GM18517 (cell line): ENCODE data around the gene TEK.
"Not testable (repeated sequence)": the region's sequence is repeated elsewhere in the genome, so short reads cannot be mapped to it uniquely, and the experiment has no call there.

Experiments used
- ATAC-seq: cut with Tn5 transposase; IDR thresholded peaks from one replicate; pipeline ENCODE4 v1.9.1; 2021; ENCODE audit warnings: mild to moderate bottlenecking, moderate library complexity; ENCODE audit not compliant: unreplicated experiment

Gene TEK

DNA sequence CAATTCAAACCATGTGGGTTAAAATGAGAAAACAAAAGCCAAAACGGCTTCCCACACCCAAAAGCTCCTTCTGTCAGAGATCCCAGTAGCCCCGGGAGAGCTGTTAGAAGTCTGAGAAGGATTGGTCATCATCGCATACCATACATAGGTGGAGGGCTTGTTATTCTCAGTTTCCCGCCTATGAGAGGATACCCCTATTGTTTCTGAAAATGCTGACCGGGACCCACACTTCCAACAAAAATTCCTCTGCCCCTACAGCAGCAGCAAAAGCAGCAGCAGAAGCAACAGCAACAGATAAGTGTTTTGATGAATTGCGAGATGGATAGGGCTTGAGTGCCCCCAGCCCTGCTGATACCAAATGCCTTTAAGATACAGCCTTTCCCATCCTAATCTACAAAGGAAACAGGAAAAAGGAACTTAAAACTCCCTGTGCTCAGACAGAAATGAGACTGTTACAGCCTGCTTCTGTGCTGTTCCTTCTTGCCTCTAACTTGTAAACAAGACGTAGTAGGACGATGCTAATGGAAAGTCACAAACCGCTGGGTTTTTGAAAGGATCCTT lies at the start of gene TEK:
TSS of gene TEK (plus strand) at position 245 of the 561 bp plus-strand sequence. CDS start 366 bp downstream, outside the sequence.
- ATAC-seq = no peak

DNA sequence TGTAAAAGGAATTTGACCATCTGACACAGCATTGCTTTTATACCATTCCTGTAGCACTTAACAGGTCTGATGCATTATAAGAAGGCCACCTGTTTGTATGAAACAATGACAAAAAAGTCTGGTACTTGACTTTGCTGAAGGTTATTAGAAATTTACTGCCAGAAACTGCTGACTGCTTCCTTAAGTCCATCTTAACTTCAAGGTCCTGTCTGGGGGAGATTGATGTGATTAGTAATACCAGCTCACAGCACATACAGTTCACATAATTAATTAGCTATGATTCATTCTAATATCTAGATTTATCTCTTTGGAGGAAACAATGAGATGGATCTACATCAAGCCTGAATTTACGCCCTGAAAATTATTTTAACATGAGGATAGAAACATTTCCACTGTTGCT lies 49.6 kb upstream of the TEK start:
- no peak for ATAC-seq

DNA sequence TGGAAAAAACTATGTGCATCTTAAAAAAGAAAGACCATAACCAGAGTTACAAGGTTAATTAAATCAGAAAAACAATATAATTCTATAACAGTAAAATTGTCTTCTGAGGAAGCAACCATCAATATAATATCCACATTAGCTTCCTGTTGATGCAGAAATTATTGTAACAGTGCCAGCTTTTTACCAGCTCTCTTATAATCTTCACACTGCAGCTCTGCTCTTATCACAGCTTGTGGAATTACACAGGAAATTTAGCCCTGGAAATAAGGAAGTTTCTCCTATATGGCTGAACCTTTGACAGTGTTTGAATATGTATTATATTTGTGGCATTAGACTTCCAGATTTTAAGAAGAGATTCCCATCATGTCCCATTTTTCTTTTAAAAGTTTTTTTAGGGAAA lies 49.1 kb upstream of the TEK start:
- ATAC-seq = no peak

DNA sequence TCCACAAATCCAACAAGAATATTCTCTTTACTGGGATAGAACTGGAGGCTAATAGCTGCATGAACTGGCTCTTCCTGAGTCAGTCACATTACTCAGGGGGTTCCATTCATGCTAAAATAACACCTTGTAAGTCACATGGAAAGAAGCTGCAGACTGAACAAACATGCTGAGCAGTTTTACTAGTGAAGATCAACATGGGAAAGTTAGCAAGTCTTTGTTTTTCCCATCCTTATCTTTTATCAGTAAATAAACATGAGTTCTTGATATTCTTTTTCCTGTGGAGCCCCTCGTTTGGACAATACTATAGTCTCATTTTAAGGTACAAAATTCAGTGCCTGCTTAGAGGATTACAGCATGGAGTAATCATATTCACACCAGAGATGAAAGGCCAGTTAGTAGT lies 43.7 kb upstream of the TEK start:
- no peak for ATAC-seq

DNA sequence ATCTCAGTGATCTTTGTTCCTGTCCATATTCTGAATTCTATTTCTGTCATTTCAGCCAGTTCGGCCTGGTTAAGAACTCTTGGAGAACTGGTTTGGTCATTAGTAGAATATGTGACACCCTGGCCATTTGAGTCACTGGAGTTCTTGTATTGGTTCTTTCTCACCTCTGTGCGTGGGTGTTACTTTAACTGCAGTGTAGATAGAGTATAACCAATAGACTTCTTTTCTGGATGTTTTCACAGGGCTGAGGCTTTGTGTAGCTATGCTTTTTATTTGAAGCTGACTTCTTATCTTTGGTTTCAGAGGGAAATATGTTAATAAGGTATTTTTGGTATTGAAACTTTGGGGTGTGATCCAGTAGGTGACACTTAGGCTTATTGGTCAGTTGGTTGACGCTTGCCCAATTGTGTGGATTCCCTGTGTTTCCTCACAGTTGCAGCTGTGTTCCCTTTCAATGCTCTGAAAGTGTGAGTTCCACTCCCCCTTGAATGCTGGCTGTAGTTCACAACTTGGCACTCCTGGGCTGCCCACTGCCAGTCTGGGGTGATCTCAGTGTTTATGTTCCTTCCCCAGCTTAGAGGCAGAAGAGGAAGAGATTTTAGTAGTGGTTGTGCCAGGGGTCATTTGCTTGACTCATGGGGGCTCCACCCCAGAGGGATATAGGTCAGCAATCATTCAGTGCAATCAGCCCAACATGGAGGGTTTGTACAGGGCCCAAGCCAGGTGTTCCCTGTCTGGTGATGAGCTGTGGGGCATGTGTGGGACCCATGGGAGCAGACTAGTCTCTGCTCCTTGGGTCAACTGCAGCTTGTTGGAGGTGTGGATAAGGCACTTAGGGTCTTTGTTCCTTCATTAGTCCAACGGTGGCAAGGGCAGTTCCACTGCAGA lies 34.9 kb upstream of the TEK start:
- no peak for ATAC-seq

DNA sequence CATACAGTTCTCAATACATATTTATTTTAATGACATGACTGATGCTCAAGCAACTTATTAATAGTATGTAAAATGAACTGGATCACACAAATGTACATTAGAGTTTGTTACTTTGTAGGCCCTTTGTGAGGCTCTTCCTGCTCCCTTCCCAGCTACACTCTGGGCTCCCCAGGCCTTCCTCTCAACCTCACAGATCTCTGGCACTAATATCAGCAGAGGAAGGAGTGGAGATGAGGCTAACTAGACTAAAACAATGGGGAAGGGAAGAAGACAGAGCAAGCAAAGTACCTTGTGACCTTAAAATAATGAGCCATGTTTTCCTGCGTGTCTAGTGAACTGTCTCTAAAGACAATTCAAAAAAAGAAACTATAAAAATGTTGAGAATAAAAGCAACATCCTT lies 30.3 kb upstream of the TEK start:
- no peak for ATAC-seq

DNA sequence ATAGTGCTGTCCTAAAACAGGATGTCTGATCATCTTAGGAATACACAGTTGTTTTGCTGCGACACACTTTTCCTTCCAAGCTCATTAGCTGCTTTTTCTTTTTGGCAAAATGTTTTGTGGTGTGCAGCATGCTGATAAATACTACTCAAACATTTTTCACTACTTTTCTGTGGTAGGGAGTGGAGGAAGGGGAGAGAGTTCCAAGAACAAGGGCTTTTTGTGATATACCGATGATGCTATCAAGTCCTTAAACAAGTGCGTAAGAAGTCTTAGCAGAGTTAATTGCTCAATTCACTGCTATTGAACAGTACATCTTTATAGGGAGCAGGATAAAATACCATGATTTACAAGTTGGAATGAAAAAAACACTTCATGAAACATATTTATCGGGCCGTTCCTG lies 23.6 kb upstream of the TEK start:
- ATAC-seq = no peak

DNA sequence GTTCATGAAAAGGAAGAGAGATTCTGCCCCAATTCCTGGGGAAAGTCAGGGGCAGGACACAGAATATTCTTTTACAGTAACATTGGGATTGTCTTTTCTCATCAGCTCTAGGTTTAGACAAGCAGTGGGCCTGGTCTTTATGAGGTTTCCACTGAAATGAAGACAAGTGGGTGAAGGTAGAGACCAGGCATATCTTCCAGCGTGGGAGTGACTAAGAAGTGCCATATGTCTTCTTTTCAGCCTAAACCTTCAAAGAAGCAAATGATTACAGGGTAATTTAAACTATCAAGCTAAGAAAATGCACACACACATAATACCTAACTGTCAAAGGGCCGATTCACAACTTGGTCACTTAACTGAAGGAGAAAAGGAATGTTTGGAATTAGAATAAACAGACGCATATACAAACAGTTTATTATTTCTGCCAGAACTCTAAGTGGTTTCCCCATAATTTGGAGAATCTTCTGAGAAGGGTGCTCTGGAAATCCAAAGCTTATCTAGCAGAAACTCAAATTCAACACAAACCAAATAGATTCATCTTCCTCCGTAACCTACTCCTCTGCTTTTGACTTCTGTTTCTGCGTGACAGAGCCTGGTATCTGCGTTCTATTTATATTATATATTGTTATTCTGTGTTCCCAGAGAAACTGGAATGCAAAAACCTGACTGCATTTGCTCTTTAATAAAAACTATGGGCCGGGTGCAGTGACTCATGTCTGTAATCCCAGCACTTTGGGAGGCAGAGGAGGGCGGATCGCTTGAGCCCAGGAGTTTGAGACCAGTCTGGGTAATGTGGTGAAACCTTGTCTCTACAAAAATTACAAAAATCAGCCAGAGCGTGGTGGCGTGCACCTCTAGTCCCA lies 22.0 kb upstream of the TEK start:
- ATAC-seq = no peak

DNA sequence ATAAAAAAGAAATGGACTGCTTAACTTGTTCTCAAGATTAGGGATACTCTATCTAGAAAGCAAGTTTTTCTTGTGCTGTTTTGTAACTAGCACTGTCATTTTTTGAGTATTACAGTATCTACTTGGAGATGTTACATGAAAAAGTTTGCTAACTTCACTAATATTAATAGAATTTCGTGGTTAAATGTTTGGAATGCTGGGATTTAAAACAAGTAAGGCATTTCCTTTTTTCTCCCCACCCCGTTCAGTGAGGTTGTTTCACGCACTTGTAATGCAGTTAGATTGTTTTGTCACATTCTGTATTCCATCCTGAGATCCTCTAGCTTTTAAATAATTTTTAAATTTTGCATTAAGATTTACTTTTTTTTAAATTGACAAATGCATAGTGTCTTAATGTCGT lies 20.0 kb upstream of the TEK start:
- no peak for ATAC-seq

DNA sequence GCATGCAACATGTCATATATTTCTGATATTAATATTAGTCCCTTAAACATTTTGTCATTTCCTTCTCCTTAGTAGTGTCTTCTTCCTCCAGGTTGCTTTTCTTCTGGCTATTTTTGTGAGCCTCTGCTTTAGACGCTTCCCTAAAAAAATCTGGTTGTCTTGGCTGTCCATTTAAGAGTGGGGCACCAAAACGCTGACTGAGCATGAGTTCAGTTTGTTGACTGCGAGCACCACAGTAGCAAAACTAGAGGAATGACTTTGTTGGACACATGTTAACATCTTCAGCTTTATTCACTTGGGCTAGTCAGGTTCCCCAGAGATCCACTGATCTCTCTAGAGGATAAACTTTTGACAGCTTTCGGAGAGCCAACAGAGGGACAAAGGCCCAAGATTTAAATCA lies 19.3 kb upstream of the TEK start:
- ATAC-seq = no peak

DNA sequence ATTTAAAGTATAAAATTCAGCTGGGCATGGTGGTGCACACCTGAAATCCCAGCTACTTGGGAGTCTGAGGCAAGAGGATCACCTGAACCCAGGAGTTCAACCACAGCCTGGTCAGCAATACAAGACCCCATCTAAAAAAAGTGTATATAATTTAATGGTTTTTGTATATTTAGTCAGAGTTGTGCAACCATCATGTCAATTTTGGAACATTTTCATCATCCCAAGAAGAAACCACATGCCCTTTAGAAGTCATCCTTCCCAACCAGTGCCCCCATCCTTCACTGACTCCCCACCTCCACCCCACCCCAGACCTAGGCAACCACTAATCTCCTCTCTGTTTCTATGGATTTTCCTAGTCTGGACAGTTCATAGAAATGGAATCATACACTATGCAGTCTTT lies 18.8 kb upstream of the TEK start:
- ATAC-seq = no peak

DNA sequence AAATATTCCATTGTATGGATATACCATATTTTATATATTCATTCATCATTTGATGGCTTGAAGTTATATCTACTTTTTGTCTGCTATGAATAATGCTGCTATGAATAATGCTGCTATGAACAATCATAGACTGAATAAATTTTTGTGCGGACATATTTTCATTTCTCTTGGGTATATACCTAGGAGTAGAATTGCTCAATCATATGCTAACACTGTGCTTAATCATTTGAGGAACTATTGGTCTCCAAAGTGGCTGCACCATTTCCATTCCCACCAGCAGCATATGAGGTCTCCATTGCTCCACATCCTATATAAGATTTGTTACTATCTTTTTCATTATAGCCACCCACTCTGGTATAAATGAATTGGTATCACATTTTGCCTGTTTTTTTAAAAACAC lies 18.3 kb upstream of the TEK start:
- ATAC-seq = no peak

DNA sequence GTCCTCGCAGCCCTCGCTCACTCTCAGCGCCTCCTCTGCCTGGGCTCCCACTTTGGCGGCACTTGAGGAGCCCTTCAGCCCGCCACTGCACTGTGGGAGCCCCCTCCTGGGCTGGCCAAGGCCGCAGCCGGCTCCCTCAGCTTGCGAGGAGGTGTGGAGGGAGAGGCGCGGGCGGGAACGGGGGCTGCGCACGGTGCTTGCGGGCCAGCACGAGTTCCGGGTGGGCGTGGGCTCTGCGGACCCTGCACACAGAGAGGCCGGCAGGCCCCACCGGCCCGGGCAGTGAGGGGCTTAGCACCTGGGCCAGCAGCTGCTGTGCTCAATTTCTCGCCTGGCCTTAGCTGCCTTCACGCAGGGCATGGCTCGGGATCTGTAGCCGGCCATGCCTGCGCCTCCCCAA lies 16.5 kb upstream of the TEK start:
- ATAC-seq = not testable (repeated sequence)

DNA sequence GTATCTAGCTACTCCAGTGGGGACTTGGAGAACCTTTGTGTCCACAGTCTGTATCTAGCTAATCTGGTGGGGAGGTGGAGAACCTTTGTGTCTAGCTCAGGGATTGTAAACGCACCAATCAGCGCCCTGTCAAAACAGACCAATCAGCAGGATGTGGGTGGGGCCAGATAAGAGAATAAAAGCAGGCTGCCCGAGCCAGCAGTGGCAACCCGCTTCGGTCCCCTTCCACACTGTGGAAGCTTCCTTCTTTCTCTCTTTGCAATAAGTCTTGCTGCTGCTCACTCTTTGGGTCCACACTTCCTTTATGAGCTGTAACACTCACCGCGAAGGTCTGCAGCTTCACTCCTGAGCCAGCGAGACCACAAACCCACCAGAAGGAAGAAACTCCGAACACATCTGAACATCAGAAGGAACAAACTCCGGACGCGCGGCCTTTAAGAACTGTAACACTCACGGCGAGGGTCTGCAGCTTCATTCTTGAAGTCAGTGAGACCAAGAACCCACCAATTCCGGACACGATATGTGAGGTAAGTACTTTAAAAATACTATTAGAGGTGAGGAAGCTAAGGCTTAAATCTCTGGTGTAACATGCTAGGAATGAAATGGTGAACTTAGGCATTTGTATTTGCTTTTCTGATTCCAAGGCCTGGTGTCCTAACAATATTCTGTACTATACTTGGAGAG lies 15.5 kb upstream of the TEK start:
- not testable (repeated sequence) for ATAC-seq

DNA sequence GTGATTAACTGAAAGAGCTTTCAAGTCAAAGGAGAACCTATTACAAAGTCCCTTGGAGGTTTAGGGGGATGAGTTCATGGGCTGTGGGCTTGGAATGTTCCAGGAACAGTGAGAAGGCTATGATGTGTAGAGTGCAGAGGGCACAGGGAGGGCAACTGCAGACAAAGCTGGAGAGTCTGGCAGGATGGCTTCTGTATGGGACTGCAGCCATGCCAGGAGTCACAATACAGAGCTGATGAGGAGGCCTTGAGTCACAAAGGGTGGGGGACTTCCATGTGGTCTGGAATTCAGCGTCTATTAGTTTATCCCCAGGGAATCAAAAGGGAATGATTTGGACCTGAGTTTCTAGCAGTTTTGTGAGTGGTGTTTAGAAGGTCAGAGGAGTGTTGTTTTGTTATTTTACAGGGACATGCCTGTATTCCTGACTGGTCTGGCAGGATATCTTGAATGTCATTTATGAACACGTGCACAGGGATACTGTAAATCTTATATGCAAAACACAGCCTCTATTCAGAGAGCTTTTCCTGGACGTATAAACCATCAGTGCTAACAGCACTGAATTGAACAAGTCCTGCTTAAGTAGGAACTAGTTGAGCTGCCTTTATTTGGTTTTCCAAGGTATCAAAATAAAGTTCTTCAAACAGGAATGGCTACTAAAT lies 14.3 kb upstream of the TEK start:
- ATAC-seq = no peak

DNA sequence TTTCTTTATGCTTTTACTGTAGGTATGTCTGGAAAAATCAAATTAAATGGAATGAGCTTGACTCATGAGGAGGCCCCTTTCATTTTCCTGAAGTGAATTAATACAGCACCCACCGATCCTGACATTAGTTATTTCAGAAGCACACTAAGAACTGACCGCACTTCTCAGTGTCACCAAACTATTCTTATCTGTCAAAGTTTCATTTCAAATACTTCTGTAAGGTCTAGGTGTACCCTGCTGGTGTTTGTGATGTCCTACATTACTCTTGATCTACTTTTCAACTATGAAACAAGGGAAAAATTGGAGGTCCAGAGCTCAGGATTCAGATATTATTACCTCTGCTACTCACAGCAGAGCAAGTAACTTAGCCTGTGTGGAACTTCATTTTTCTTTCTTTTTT lies 1.8 kb upstream of the TEK start:
- ATAC-seq = no peak

DNA sequence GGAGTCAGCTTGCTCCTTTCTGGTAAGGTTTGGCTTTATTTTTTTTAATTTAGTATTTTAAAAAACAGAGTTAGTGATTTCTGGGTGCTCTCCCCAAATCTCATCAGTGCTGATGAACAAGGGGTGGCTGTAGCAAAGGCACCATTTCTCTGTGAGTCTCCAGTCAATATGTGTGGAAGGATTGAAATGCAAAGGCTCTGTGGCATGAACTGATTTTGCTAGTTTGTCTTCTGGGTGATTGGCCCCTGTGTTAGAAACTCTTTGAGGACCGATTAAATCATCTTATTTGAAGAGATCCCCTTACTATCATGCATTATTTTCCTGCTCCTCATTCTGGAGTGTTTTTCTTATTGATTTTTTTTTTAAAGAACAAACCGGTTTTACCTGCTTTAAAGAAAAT lies 596 bp downstream of the TEK start:
- ATAC-seq = no peak

DNA sequence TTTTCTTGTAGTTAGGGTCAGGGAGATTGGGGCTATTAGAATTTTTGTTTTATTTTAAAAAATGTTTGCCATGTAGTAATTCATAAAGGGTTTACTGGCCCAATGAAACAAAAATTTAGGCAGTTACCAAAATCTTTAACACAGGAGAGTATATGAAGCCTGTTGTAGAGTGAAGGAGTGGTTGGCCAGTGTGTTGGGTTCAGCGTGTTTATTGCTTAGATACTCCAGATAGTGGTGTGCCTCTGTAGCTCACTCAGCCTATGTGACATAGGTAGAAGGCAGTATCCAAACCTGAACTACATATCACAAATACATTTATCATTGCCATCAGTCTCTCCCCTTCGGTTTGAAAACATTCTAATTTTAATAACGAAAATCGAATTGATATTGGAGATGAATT lies 1.2 kb downstream of the TEK start:
- no peak for ATAC-seq

DNA sequence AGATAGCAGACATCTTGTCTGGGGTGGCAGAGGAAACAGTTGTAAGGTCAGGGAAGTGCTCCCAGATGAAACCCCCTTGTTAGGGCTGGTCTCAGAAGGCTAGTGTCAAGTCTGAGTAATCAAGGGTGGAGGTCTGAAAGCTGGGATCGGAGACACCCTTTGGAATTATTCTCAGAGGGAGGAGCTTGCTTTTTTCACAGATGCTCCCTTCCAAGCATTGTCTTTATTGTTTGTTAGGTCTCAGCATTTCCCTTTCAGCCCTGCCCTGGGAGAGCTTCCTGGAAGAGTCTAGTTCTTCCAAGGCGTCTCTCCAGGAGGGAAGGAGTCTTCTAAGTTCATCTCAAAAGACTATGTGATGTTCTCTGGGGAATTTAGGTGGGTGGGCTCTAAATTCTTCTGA lies 3.2 kb downstream of the TEK start:
- no peak for ATAC-seq

DNA sequence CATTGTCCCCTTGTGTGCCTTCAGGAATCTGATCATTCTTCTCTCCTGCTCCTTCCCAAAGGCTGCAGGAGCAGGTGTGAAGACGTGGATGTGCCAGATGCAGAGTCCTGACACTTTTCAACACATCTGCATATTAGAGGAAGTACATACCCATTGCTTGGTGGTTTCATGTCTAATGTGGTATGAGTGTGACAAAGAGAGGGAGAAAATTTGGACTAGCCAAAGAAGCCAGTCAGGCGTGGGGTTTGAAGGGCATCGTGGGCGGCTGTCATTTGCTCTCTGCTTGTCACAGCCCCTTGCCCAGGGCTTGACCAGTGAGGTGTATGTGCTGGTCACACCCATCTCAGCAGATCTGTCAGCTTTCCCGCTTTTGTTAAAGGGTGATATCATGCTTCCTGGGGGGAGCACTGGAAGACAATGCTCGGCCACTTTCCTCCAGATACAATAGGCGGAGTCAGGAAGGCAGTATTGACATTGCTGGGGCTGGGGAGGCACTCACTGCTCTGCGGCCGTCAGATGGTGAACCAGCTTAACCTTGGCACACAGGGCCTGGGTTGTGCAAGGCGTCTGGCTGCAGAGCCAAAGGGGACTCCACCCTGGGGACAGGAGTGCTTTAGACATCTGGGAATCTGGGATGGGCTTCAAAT lies 8.6 kb downstream of the TEK start:
- ATAC-seq = no peak
